K562 (cell line): ENCODE results near the gene GGCT. TPM values are rescaled to one million over a fixed set of nuclear protein-coding genes. Genes with fewer than 3 reads are reported as not detected.

Source experiments
- ATAC-seq: fragments of 200-7000 bp; cut with Tn5 transposase; 3 replicates; pipeline ENCODE4 v1.9.1; 2020; ENCODE audit warnings: moderate library complexity
- BruUV-seq: library from RNA; stranded (reverse); fragments of 400-500 nt; replicated peaks from 2 replicates; lab custom pipeline; 2021; lab: Mats Ljungman, UMichigan
- CTCF ChIA-PET: fragments of 300-600 bp; formaldehyde crosslinking; extraction: SDS; loops from one replicate; lab custom pipeline; 2021; ENCODE audit warnings: low intra/inter-chr PET ratio; lab: Yijun Ruan, JAX
- POLR2A ChIA-PET: fragments of 300-600, 350-650 bp; sonication (Branson Sonifier 250); formaldehyde crosslinking; extraction: SDS; loops from one replicate; lab custom pipeline; 2021; ENCODE audit warnings: antibody characterized with exemption, inconsistent platforms; lab: Yijun Ruan, JAX
- DNase-seq, 4 experiments: peaks; one replicate each; pipeline versions ENCODE4 v3.0.0 to v3.0.0-alpha.2; 2011 to 2018; ENCODE audit warnings: low spot score in 3 of 4, mixed read lengths in 3 of 4; ENCODE audit errors: extremely low read depth in 1 of 4
- FAIRE-seq: peaks from 2 replicates; lab custom pipeline; 2011; peaks lifted over from hg19 to GRCh38; lab: Jason Lieb, UNC
- H2AFZ ChIP-seq: 2 replicates; pipeline ENCODE4 v1.6.0; 2011; ENCODE audit warnings: low read depth, low read length, control low read depth, inconsistent platforms
- H3K27ac ChIP-seq: fragments of 200-600 bp; 3 replicates; pipeline ENCODE4 v1.8.0; 2011; ENCODE audit warnings: low read depth, mild to moderate bottlenecking, control low read depth, inconsistent platforms, low read length, moderate library complexity, mixed read lengths; ENCODE audit errors: extremely low read depth
- H3K27me3 ChIP-seq, 2 experiments: fragments of 300-600 bp in 1 of 2; 2 replicates in 1 of 2; 3 replicates in 1 of 2; pipeline versions ENCODE4 v1.6.0 to v1.8.0; 2011; ENCODE audit warnings: inconsistent platforms in 2 of 2, low read length in 2 of 2, mild to moderate bottlenecking in 1 of 2, mixed read lengths in 1 of 2, moderate library complexity in 1 of 2; ENCODE audit not compliant: control insufficient read depth in 2 of 2, insufficient read depth in 2 of 2
- H3K36me3 ChIP-seq: fragments of 300-600 bp; 3 replicates; pipeline ENCODE4 v1.8.0; 2011; ENCODE audit warnings: mild to moderate bottlenecking, low read length, inconsistent platforms; ENCODE audit not compliant: control insufficient read depth, insufficient read depth
- H3K4me1 ChIP-seq, 2 experiments: fragments of 200-600 bp in 1 of 2; replicated peaks in 1 of 2; 2 replicates in 1 of 2; 3 replicates in 1 of 2; pipeline versions ENCODE4 v1.5.1 to v1.8.0; 2011; ENCODE audit warnings: inconsistent platforms in 2 of 2, low read length in 2 of 2, mild to moderate bottlenecking in 1 of 2, mixed read lengths in 1 of 2, moderate library complexity in 1 of 2; ENCODE audit not compliant: control insufficient read depth in 2 of 2, insufficient read depth in 2 of 2
- H3K4me2 ChIP-seq: 2 replicates; pipeline ENCODE4 v1.6.1; 2011; ENCODE audit warnings: low read length, control low read depth, inconsistent platforms, mixed read lengths; ENCODE audit not compliant: insufficient read depth
- H3K4me3 ChIP-seq: fragments of 200-600 bp; sonication (generic), shearing (Covaris generic); 2 replicates; pipeline ENCODE4 v1.5.1; 2016; ENCODE audit warnings: control low read depth, inconsistent platforms
- H3K79me2 ChIP-seq: fragments of 200-600 bp; 3 replicates; pipeline ENCODE4 v1.8.0; 2011; ENCODE audit warnings: low read length, inconsistent platforms; ENCODE audit not compliant: control insufficient read depth, insufficient read depth
- H3K9ac ChIP-seq, 2 experiments: 2 replicates each; pipeline versions ENCODE4 v1.6.0 to v1.6.1; 2011; ENCODE audit warnings: low read depth in 2 of 2, low read length in 2 of 2, control low read depth in 1 of 2, inconsistent platforms in 1 of 2, mild to moderate bottlenecking in 1 of 2, mixed read lengths in 1 of 2; ENCODE audit not compliant: insufficient read depth in 1 of 2
- H3K9me1 ChIP-seq: one replicate; pipeline ENCODE4 v1.6.0; 2011; ENCODE audit warnings: inconsistent platforms, mild to moderate bottlenecking, low read length, moderate library complexity; ENCODE audit not compliant: control insufficient read depth, insufficient read depth
- H3K9me3 ChIP-seq: replicated peaks from 2 replicates; pipeline ENCODE4 v1.5.1; 2011; ENCODE audit warnings: low read depth, low read length, inconsistent platforms; ENCODE audit not compliant: control insufficient read depth, insufficient read depth
- H4K20me1 ChIP-seq: replicated peaks from 2 replicates; pipeline ENCODE4 v1.6.1; 2011; ENCODE audit warnings: low read length, inconsistent platforms, mixed read lengths; ENCODE audit not compliant: control insufficient read depth, insufficient read depth
- EHMT2 ChIP-seq: fragments of 450-650 bp; IDR thresholded peaks from 2 replicates; pipeline ENCODE4 v1.6.1; 2018; ENCODE audit warnings: antibody characterized with exemption
- FOXO4 ChIP-seq: fragments of 450-650 bp; formaldehyde crosslinking; IDR thresholded peaks from 2 replicates; pipeline ENCODE4 v1.4.0; 2020; ENCODE audit warnings: mild to moderate bottlenecking, moderate library complexity
- GABPA ChIP-seq: fragments of 200-800 bp; sonication (Bioruptor generic); conservative IDR thresholded peaks from 2 replicates; pipeline ENCODE4 v1.6.1; 2016; ENCODE audit warnings: low read depth, missing genetic modification characterization, missing compliant biosample characterization
- HMG20B ChIP-seq: fragments of 250-450 bp; sonication (Bioruptor Pico); IDR thresholded peaks from 2 replicates; pipeline ENCODE4 v1.5.0; 2021; ENCODE audit warnings: mild to moderate bottlenecking
- SMAD2 ChIP-seq: fragments of 150-350 bp; IDR thresholded peaks from 2 replicates; pipeline ENCODE4 v1.6.1; 2014; ENCODE audit warnings: low read depth, mild to moderate bottlenecking, low read length
- ZNF175 ChIP-seq: fragments of 200-800 bp; sonication (Bioruptor generic); IDR thresholded peaks from 2 replicates; pipeline ENCODE4 v1.6.1; 2016; ENCODE audit warnings: low read depth, mild to moderate bottlenecking, missing genetic modification characterization, missing compliant biosample characterization
- WGBS: fragments of 100-300 bp; shearing (Covaris generic); methylation state at CpG from one replicate; pipeline ENCODE4 v1.1.6; 2016; ENCODE audit warnings: low coverage, mixed read lengths; ENCODE audit not compliant: insufficient coverage; ENCODE audit errors: missing lambda C conversion rate; 5-methylcytosine and 5-hydroxymethylcytosine counted together
- in situ Hi-C: fragments of 300-500 bp; cut with MboI; formaldehyde crosslinking; loops from 4 replicates; pipeline ENCODE4 v1.15.0; 2018; ENCODE audit warnings: inconsistent platforms, mixed read lengths
- intact Hi-C: fragments of 100-400 bp; cut with micrococcal nuclease; formaldehyde crosslinking; loops from 2 replicates; pipeline ENCODE4 v1.14.2; 2022
- polyA plus RNA-seq, 8 experiments: library from polyadenylated mRNA; depleted of rRNA in 4 of 8; stranded (reverse) in 5 of 8; unstranded in 3 of 8; fragments of >200 nt; fragmentation: Nextera tagmentation in 2 of 8; fragmentation: Illumina TruSeq in 1 of 8; extraction: Ambion mirVana in 2 of 8; extraction: Trizol in 1 of 8; gene quantifications; 2 replicates each; pipeline versions ENCODE4 v1.2.1 to v1.2.3, GENCODE V29; 2011 to 2014; ENCODE audit warnings: inconsistent platforms in 1 of 8, missing spikeins in 1 of 8
- total RNA-seq, 7 experiments: library from RNA; depleted of rRNA in 6 of 7; stranded (reverse); fragments of >200 nt in 6 of 7; fragmentation: Illumina TruSeq in 2 of 7; extraction: Trizol in 2 of 7; gene quantifications; 2 replicates each; pipeline versions ENCODE4 v1.2.1 to v1.2.3, GENCODE V29; 2011 to 2021; ENCODE audit warnings: low replicate concordance in 1 of 7

Gene GGCT
- total and polyA plus RNA-seq, 9 of the 15 experiments (the other 6 are each of a cell fraction or from before 2014, with no cell fraction given): 79.0 to 349 (median 136) TPM

- TF ChIP-seq HMG20B (CRISPR knock-in tag) (no peak), EHMT2 (no peak), ZNF175 (CRISPR knock-in tag) (no peak), FOXO4 (CRISPR knock-in tag) (no peak)
These were observed 41.3 kb upstream of the GGCT start (continued) for GRCh38 chr7:30545791-30546555.

- Histone ChIP-seq H3K9ac (no peak overlapping the region), H3K4me1 (no peaks in the 10 kb centered on the region), H3K36me3 (no peaks in the 10 kb centered on the region), H3K4me3 (no peak overlapping the region), H3K4me2 (no peak overlapping the region), H3K27me3 (no peaks in the 10 kb centered on the region), H3K9me1 (no peaks in the 10 kb centered on the region), H3K27ac (no peak overlapping the region), H4K20me1 (no peaks in the 10 kb centered on the region), H3K9me3 (no peaks in the 10 kb centered on the region), H2AFZ (no peak overlapping the region), H3K79me2 (no peaks in the 10 kb centered on the region)
- in situ Hi-C loops: no loop called here
- ChIA-PET POLR2A (no interaction called here), CTCF (no interaction called here)
- intact Hi-C loops: no loop called here
- FAIRE-seq (no peak), DNase-seq (no peak), ATAC-seq (no peak)
- no TSS peak for BruUV-seq
- 19% methylated on average over 6 of the region's 6 CpGs for WGBS
- TF ChIP-seq GABPA (tag): peak; percentile 37; the same call in 1 of the 2 replicates
- no peak for TF ChIP-seq SMAD2
- TF ChIP-seq, all 486 proteins: peak for 1
These were observed 39.3 kb upstream of the GGCT start for GRCh38 chr7:30543813-30544525.
